Measurements from ENCODE around the gene TBCB.

The TBCB gene

DNA sequence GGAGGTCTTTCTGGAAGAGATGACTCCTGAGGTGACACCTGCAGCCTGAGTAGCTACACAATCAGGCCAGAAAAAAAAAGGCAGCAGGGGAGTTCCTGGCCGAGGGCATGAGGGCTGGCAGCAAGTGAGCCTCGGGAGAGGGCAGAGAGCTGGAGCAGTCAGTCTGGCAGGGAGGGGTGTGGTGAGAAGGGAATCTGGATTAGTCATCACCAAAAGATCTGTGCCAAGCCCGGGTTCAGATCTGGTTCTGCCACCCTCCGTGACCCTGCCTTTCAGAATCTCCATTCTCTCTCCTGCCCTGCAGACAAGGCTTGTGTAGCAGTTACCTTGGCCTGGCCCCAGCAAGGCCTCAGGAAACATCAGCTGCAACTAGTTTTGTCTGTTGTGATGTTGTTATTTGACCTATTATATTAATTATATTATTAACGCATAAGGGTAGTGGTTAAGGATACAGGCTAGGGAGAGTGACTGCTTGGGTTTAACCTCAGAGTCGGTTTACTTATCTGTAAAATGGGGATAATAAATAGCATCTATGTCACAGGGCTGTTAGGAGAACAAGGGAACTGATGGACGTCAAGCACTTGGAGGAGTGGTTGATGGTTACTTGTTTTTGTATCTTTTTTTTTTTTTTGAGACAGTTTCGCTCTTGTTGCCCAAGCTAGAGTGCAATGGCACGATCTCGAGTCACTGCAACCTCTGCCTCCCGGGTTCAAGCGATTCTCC lies 21.9 kb downstream of the TBCB start:
- DNase-seq (ENCODE audit: low spot score), result peak; percentile 81

DNA sequence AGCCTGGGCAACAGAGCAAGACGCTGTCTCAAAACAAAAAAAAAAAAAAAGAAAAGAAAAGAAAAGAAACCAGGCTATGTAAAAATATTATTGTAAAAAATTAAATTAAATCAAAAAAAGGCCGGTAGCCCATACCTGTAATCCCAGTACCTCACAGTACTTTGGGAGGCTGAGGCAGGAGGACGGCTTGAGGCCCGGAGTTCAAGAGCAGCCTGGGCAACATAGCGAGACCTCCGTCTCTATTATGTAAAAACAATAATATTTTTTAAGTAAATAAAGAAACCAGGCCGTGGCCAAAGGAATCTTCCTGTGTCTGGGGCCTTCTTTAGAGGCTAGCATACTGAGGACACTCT lies 23.8 kb downstream of the TBCB start:
- DNase-seq (ENCODE audit: low spot score), result no peak

GRCh38 chr19:36139473-36140303 lies 24.4 kb downstream of the TBCB start, which contains the start of gene CAPNS1:
Gene CAPNS1, plus strand, starts transcription at chr19:36140066. Its CDS starts 946 bp downstream, at chr19:36141012.
- peak; percentile 98 for DNase-seq (ENCODE audit: low spot score)

DNA sequence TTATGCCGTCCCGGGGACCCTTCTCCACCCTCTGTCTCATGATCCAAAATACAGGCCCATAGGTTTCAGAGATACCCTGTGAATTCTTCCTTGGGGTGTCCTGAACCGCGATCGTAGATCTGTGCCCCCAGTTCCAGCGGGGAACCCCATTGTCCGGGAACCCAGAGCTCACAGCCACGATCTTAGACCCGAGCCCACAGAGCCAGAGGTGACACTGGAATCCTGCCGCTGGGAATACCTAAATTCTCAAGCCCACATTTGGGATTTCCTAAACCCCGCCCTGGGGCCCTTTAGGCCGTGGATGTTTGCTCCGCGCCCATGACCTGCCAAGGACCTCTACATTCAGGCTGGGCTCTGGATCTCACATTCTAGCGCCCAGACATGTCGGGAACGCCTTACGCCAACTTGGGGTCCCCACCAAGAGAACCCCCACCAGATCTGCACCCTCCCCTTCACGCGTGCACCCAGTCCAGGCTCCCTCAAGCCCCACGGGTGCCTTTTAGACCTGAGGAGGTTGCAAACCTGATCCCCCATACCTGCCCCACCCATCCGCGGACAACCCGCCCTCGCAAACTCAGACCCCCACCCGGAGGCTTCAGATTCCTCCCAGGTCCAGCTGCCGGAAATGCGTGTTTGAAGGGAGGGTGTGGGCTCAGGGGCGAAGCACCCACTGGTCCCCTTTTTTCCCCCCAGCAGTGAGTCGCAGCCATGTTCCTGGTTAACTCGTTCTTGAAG lies 25.2 kb downstream of the TBCB start:
- DNase-seq (ENCODE audit: low spot score), result peak; percentile 64

GRCh38 chr19:36141039-36141927 lies 26.0 kb downstream of the TBCB start:
- peak; percentile 95 for DNase-seq (ENCODE audit: low spot score)

DNA sequence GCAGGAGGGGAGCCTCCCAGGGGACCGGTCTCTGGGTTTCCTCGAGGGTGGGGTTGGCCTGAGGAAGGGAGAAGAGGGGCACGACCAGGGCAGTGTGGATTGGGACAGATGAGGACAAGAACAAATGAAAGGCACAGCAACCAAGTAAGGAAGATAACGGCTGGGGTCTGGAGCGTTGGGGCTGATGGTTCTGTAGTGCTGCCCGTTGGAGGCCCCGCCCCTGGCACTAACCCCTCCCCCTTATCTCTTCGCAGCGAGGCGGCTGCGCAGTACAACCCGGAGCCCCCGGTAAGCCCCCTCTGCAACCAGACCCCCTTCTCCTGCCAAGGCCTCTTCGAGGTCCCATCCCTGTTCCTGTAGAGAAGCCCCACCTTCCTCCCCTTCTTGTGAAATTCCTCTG lies 26.8 kb downstream of the TBCB start:
- DNase-seq (ENCODE audit: low spot score), result no peak

GRCh38 chr19:36142496-36142895 lies 27.2 kb downstream of the TBCB start:
- DNase-seq (ENCODE audit: low spot score), result no peak

DNA sequence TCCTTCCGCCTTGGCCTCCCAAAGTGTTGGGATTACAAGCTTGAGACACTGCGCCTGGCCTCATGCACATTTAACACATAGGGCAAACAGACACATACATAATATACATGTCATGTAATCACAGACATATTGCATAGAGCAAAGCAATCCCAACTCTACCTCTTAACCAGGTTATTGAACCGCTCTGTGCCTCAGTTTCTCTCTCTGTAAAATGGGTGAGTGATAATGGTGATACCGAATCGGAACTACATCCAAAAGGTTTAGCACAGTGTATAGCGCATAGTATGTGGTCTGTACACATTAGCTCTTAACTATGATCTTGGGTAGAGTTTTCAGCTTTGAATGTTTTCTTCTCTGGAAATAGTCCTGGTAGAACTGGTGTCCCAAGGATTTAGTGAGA lies 29.4 kb downstream of the TBCB start:
- DNase-seq (ENCODE audit: low spot score), result no peak

GRCh38 chr19:36149673-36150406 lies 34.6 kb downstream of the TBCB start:
- DNase-seq (ENCODE audit: low spot score), result no peak

- no peak for DNase-seq (ENCODE audit: low spot score)
These were observed 35.3 kb downstream of the TBCB start for GRCh38 chr19:36150586-36150985.

GRCh38 chr19:36151144-36152018 lies 36.1 kb downstream of the TBCB start:
- DNase-seq (ENCODE audit: low spot score), result peak; percentile 56

GRCh38 chr19:36152019-36152351 lies 36.7 kb downstream of the TBCB start:
- peak; percentile 30 for DNase-seq (ENCODE audit: low spot score)

- DNase-seq (ENCODE audit: low spot score), result peak; percentile 75
These were observed 37.3 kb downstream of the TBCB start, which contains the start of gene COX7A1 for GRCh38 chr19:36152352-36153091. Gene COX7A1, minus strand, starts transcription at chr19:36152447. Its CDS starts 40 bp downstream, at chr19:36152407.

DNA sequence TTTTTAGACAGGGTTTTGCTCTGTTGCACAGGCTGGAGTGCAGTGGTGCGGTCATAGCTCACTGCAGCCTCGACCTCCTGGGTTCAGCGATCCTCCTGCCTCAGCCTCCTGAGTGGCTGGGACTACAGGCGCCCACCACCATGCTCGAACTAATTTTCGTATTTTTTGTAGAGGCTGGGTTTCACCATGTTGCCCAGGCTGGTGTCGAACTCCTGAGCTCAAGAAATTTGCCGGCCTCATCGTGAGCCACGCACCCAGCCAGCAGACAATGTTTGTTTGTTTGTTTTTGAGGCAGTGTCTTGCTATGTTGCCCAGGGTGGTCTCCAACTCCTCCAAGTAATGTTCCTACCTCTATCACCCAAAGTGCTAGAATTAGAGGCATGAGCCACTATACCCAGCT lies 37.9 kb downstream of the TBCB start:
- no peak for DNase-seq (ENCODE audit: low spot score)

DNA sequence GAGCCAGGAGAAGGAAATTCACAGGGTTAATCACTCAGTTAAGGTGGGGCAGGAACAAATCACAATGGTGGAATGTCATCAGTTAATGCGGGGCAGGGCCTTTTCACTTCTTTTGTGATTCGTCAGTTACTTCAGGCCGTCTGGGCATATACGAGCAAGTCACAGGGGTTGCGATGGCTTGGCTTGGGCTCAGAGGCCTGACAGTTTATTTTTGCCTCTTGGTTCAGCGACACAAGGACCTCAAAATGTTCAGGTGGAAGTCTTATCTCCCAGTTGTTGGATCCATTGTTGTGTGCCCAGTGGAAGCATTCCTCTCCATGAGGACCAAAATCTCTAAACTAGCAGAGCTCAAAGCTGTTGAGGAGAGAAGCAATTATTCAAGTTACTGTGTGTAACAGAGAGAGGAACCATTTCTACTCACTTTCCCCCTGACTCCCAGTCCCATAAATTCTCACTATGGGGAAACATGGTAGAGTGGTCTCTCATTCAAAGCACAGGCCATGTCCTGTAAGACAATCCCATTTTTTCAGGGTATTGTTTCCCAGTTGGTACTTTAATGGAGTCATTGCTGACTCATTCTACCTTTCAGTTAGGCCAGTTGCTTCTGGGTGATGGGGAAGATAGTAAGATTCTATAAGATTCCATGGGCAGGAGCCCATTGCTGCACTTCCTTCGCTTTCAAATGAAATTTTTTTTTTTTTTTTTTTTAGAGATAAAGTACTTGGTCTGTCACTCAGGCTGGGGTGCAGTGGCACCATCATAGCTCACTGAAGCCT lies 45.7 kb downstream of the TBCB start:
- DNase-seq (ENCODE audit: low spot score), result no peak

DNA sequence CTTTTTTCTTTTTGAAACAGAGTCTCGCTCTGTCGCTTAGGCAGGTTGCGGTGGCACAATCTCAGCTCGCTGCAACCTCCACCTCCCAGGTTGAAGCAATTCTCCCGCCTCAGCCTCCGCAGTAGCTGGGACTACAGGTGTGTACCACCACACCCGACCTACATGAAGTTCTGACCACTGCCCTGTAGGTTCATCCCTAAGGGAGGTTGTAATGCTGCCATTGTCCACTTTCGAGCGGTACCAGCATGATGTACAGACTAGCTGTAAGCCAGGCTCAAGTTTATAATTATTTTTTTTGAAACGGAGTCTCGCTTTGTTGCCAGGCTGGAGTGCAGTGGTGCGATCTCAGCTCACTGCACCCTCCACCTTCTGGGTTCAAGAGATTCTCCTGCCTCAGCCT lies 48.5 kb downstream of the TBCB start:
- no peak for DNase-seq (ENCODE audit: low spot score)

GRCh38 chr19:36169084-36169760 lies 54.0 kb downstream of the TBCB start:
- no peak for DNase-seq (ENCODE audit: low spot score)

GRCh38 chr19:36172852-36173251 lies 57.6 kb downstream of the TBCB start:
- no peak for DNase-seq (ENCODE audit: low spot score)

Data from GM03348 (cell line).